ENCODE results near the gene TNNC1.

TNNC1 gene

GRCh38 chr3:52431459-52432223 lies 22.2 kb downstream of the TNNC1 start:
- TF ChIP-seq ZFX (IDR thresholded peaks at IDR 0.05; ENCODE audit: borderline replicate concordance) (no peak), CTCF (IDR thresholded peaks at IDR 0.05) (no peak)
- no peak overlapping the region for H3K27ac ChIP-seq

- TF ChIP-seq ZFX (IDR thresholded peaks at IDR 0.05; ENCODE audit: borderline replicate concordance) (no peak), CTCF (IDR thresholded peaks at IDR 0.05) (no peak)
- no peak overlapping the region for H3K27ac ChIP-seq
Observed at GRCh38 chr3:52430416-52430810, 23.4 kb downstream of the TNNC1 start.

- TF ChIP-seq ZFX (IDR thresholded peaks at IDR 0.05; ENCODE audit: borderline replicate concordance) = no peak
- TF ChIP-seq CTCF (IDR thresholded peaks at IDR 0.05) = no peak
Observed at GRCh38 chr3:52429779-52430415, 23.9 kb downstream of the TNNC1 start.

GRCh38 chr3:52429031-52429430 lies 24.8 kb downstream of the TNNC1 start:
- TF ChIP-seq ZFX (IDR thresholded peaks at IDR 0.05; ENCODE audit: borderline replicate concordance) = no peak
- TF ChIP-seq CTCF (IDR thresholded peaks at IDR 0.05) = no peak
- H3K27ac ChIP-seq = no peak overlapping the region

More at GRCh38 chr3:52429779-52430415, 23.9 kb downstream of the TNNC1 start:
- H3K27ac ChIP-seq = no peak overlapping the region

- TF ChIP-seq CTCF (IDR thresholded peaks at IDR 0.05) (peak; percentile 83), ZFX (IDR thresholded peaks at IDR 0.05; ENCODE audit: borderline replicate concordance) (no peak)
- no peak overlapping the region for H3K27ac ChIP-seq
Observed at GRCh38 chr3:52428151-52429005, 25.5 kb downstream of the TNNC1 start.

GRCh38 chr3:52423173-52423572 lies 30.7 kb downstream of the TNNC1 start:
- H3K27ac ChIP-seq = no peak overlapping the region
- TF ChIP-seq ZFX (IDR thresholded peaks at IDR 0.05; ENCODE audit: borderline replicate concordance) = no peak
- no peak for TF ChIP-seq CTCF (IDR thresholded peaks at IDR 0.05)

Measured in 22Rv1 (cell line).